Stimulated activated CD4-positive, alpha-beta T cell treated with anti-CD3 and anti-CD28 coated beads, Interleukin-4, amount 100 ng/mL, for 48 hours (primary cell): ENCODE data around the gene HSPBP1.

ENCODE experiments used
- DNase-seq, 2 donors: peaks; one replicate each; pipeline ENCODE4 v3.0.0-alpha.2; 2020; ENCODE audit warnings: low read depth in 2 of 2

Gene HSPBP1

GRCh38 chr19:55255618-55256423 lies 24.1 kb downstream of the HSPBP1 start:
- peak in 1 of 2 donors; percentile 56 for DNase-seq

- DNase-seq: no peak
Observed at GRCh38 chr19:55254625-55254977, 25.3 kb downstream of the HSPBP1 start.

- peak in 1 of 2 donors; percentile 33 for DNase-seq
Observed at GRCh38 chr19:55253842-55254624, 25.9 kb downstream of the HSPBP1 start.

DNA sequence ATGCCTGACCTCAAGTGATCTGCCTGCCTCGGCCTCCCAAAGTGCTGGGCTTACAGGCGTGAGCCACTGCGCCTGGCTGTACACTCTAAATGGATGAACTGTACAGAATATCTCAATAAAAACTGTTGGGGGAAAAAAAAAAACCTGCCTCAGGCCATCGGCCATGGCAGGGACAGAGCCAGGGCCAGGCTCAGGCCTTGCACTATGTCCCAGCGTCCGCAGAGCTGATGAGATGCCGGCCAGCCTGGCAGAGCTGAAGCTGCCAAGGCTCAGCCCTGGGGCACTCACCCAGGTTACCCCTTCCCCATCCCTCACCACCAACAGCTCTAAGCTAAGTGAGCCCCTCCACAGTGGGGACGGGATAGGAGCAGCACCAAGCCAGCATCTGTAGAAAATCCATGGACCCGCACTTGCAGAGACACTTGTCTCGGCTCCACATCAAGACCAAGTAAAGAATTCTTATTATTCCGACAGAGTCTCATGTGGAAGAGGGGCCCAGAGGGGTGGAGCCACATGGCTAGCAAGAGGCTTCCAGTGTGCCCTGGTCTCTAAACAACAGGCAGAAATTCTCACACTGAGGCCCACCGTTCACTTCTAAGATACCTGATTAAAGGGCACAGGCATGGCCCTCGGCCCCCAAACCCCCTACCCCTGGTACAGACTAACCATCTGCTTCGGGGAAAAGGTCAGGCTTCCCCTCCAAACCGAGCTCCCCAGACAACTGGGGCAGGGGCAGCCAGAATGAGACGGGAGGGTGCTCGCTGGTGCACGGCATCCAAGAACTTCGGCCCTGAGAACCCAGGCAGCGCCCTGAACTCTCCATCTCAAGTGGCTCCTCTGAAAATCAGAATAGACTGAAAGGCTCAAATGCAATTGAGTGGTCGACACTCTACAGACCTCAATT lies 26.9 kb downstream of the HSPBP1 start:
- DNase-seq: no peak

GRCh38 chr19:55251341-55252081 lies 28.4 kb downstream of the HSPBP1 start:
- no peak for DNase-seq

- DNase-seq: no peak
Observed at GRCh38 chr19:55250262-55251036, 29.5 kb downstream of the HSPBP1 start.

DNA sequence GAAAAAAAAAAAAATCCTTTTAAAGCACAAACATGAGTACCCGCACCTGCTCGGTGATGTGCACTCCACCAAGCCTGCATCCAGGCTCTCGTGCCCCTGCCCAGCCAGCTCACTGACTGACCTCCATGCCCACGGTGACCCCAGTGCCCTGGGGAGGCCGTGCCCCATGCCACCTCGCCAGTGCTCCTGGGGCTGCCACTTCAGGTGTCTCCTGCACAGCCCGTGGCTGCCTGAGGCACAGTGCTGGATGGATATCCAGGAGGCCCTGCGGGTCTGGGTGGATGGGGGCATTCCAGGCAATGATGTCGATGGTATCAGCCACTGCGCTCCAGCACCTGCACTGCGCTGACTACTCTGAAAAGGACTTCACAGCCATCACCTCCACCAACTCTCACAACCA lies 30.1 kb downstream of the HSPBP1 start:
- DNase-seq: no peak

GRCh38 chr19:55248704-55249103 lies 31.2 kb downstream of the HSPBP1 start:
- no peak for DNase-seq

GRCh38 chr19:55248166-55248675 lies 31.7 kb downstream of the HSPBP1 start:
- no peak for DNase-seq

DNA sequence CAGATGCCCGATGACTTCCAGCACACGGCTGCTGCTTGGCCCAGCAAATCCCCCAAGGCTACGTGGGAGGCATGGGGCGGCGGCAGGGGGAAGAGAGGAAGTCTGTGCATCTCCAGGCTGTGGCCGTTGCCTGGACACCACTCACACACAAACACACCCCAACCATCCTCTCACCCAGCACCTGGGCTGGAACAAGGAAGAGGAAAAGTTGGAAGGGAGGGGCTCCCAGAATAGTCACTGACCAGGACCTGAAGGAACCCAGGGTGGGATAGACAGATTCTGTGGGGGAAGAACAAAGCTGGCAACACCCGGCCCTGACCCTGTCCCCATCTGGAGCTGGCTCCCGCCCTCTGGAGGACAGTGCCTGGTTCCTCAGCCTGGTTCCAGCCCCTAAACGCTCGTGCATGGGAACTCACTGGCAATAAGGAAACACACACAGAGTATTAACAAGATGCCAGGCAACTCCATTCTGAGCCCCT lies 32.2 kb downstream of the HSPBP1 start:
- DNase-seq: no peak

DNA sequence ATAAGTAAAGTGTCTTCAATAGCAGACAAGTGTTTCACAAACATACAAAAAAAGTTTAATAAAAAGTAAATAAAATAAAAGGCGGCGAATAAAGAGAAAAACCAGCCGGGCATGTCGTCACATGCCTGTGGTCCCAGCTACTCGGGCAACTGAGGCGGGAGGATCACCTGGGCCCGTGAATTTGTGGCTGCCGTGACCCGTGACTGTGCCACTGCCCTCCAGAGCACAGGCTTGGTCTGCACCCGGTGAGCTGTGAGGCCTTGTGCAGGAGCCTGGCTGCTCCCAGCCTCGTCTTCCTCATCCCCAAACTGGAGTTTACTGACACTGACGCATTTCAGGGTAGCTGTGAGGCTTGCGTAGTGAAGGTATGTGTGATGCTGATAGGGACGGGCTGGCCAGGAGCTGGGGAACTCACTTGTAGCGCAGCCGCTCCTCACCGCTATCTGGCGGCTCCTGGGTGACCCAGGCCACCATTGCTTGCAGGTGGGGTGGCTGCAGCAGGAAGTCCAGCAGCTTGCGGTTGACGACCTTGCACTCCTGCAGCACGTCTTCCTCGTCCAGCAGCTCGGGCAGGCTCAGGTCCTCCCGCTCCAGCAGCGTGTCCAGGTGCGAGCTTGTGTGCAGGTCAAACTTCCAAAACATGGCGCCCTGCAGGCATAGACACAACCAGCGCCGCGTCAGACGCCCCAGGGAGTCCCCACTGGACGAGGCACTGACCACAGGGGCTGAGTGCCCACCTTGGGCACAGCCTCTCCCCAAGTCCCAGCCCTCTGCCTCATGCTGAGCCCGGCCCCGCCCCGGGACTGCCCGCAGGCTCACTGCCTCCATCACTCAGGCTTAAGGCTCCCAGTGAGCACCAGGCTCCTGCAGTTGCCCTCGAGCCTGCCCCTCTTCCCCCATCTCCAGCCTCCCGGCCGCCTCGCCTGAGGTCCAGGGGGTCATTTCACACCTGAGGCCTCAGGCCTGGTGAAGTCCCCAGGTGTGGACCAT lies 33.2 kb downstream of the HSPBP1 start:
- DNase-seq: no peak

- DNase-seq: no peak
Observed at GRCh38 chr19:55245236-55245904, 34.5 kb downstream of the HSPBP1 start.

GRCh38 chr19:55244004-55244680 lies 35.8 kb downstream of the HSPBP1 start:
- no peak for DNase-seq

GRCh38 chr19:55242517-55242916 lies 37.4 kb downstream of the HSPBP1 start:
- no peak for DNase-seq

GRCh38 chr19:55241935-55242464 lies 37.9 kb downstream of the HSPBP1 start:
- no peak for DNase-seq

- no peak for DNase-seq
Observed at GRCh38 chr19:55241143-55241934, 38.6 kb downstream of the HSPBP1 start.

- DNase-seq: no peak
Observed at GRCh38 chr19:55240713-55241020, 39.2 kb downstream of the HSPBP1 start.
